ENCODE results near the gene KSR1.
"Not testable (repeated sequence)": the region's sequence is repeated elsewhere in the genome, so short reads cannot be mapped to it uniquely, and the experiment has no call there.

The KSR1 gene

DNA sequence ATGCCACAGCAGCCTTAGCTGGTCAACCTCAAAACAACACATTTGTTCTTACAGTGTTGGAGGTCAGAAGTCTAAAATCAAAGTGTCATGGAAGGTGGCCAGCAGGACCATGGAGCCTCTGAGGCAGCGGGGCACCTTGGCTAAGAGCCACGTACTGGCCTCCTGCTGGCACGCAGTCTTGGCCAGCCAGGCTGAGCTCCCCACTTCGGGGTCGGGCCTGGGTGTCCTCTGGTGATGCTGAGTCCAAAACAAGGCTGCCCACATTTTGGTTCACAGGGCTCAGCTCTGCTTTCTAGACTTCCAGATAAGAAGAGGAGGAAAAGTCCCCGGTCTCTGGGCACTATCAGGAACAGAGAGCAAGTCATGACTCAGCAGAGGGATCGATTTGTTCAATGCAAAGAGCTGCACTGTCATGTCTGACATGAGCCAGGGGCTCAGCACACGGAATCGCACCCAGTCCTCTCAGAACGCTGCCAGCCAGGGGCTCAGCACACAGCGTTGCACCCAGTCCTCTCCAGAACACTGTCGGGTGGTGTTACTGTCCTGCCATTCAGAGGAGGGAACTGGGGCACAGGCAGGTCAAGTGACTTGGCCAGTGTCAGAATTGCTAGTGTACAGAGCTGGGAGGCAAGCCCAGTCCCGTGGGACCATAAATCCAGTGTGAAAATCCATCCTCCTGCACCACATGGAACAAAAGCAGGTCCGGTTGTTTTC lies 177.2 kb downstream of the KSR1 start:
- no peak for DNase-seq (ENCODE audit: low read depth)

DNA sequence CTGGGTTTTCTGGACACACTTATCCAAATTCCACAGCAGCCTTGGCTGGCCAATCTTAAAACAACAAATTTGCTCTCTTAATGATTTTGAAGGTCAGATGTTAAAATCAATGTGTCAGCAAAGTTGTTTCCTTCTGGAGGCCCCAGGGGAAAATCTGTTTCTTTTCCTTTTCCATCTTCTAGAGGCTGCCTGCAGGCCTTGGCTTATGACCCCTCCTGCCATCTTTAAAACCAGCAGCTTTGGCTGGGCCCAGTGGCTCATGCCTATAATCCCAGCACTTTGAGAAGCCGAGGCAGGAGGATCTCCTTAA lies 177.7 kb downstream of the KSR1 start:
- DNase-seq (ENCODE audit: low read depth), result no peak

DNA sequence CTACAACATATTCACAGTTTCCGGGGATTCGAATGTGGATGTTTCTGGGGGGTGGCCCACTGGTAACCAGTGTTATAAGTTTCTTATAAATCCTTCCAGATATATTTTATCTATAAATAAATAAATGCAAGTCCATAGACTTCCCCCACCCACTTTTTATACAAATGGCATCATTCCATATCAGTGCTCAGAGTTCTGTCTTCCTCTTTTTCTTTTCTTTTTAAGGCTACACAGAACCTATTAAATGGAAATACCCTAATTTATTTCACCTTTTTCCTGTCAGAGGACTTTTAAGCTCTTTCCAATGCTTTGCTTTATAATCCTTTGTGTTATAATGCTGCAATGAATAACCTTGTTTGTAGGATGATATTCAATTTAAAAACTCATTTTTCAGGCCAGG lies 178.5 kb downstream of the KSR1 start:
- DNase-seq (ENCODE audit: low read depth), result no peak

DNA sequence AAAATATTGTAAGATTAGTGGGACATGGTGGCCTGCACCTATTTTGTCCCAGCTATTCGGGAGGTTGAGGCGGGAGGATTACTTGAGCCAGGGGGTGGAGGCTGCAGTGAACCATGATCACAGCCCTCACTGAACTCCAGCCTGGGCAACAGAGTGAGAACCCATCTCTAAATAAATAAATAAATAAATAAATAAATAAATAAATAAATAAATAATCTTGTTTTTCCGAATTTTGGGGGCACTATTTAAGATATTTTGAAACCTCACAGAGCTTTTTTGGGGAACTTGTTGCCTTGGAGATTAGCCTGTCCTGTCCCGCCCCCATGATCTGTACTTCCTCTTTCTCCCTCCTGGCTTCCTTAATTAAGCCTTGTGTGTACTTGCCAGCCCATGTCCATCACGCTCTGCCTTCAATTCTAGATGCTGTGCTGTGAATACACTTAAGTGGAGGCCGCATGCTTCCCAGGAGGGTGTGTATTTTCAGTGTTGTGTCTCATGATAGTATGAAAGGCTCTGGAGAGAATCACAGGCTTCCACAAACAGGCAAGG lies 179.1 kb downstream of the KSR1 start:
- DNase-seq (ENCODE audit: low read depth), result no peak

DNA sequence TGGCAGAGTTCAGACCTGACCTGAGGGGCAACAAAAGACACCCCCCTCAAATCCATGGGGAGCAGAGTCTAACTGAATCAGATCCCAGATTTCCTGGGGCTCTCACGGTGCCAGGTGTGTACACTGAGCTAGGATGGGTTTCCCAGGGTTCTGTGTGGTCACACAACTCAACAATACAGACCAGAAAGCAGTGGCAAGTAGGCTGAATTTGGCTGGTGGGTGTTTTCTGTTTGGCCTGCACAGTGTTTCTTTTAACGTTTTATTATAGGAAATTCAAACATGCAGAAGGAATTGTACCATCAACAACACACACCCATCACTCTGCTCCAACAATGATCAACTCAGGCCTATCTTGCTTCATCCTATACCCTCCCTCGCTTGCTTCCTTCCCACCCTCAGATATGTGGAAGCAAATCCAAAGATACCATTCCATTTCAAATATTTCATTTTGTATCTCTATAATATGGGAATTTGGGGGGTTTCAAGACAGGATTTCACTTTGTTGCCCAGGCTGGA lies 179.8 kb downstream of the KSR1 start:
- not testable (repeated sequence) for DNase-seq (ENCODE audit: low read depth)

DNA sequence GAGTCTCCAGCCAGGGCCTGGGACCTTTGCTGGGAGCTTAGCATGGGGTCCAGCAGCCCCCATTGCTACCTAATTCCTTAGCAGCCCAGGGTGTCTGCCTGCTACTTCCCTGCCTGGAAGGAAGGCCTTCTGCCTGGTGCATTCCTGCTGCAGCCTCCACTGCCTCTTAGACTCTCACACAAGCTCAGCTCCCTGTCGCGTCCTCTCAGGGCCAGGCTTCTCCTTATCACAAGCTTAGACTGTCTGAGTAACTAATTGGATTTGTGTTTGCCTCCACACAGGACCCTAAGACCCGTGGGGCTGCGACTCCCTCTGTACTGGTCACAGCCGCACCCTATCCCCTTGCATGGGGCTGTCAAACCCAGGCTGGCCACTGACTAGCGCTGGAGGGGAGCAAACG lies 181.6 kb downstream of the KSR1 start:
- not testable (repeated sequence) for DNase-seq (ENCODE audit: low read depth)

DNA sequence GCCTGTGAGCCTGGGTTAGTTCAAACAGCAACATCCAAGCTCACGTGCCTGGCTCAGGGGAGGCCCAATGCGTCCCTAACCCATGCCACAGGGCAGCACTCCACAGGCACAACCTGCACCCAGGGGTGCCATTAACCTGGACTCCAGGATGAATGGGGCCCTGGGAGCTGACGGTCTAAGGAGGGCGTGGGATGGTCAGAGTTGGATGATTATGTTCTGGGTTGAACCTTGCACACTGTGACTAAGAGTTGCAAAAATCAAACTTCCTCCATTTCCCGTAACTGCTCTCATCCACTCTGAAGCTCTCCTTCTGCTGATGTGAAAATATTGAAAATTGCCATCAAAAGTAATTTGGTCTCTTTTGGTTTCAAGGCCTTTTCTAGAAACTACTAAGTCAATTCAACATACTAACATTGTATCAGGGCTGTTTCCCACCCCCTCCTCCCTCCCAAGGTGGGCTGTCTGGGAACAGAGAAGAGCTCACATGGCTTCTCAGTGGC lies 182.2 kb downstream of the KSR1 start:
- not testable (repeated sequence) for DNase-seq (ENCODE audit: low read depth)

DNA sequence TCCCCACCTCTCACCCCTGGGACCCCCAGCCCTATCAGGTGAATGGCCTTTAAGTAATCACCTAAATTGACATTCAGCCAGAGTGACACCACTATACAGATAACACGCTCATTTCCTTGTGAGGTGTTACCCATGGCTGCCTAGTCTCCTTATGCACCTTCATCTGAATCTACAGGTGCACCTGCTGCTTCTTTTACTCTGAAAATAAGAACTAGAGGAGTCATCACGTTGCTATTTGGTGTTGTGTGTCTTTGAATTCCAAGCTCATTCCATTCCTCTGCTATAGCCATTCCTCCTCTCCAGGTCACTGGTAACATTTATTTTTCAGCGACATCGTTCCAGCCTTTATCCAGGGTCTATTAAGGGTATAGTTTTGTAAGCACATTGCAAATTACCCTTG lies 184.5 kb downstream of the KSR1 start:
- DNase-seq (ENCODE audit: low read depth), result no peak

DNA sequence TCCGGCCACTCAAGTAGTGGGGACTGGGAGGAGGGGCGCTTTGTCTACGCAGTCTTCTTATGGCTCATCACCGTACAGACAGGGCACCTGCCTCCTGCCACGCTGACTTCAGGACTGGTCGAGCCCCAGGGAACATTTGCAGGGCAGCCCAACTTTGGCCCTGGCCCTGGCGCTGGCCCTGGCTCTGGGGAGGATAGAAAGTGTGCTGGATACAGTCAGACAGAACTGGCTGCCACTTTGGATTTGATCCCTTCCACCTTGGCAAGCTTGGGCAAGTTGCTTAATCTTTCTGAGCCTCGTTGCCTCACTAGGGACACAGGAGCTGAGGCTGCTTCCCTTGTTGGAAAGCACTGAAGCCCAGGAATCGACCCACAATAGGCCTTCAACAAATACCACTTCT lies 188.3 kb downstream of the KSR1 start:
- no peak for DNase-seq (ENCODE audit: low read depth)

DNA sequence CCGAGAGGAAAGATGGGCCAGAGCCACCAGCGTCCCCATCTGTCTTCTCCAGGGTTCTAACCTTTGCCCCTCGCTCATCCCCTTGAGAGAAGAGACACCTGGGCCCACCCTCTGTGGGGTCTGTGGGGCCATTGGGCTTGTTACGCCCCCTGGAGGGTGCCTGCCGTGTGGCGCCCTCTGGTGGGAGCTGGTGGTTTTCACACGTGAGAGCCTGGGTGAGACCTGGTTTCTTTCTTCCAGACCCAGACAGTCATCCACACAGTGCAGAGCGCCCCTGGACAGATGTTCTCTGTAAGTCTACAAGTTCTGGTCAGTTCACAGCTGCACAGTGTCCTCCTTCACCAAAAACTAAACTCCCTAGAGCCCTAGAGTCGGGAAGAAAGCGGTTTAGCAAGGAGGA lies 189.4 kb downstream of the KSR1 start:
- not testable (repeated sequence) for DNase-seq (ENCODE audit: low read depth)

DNA sequence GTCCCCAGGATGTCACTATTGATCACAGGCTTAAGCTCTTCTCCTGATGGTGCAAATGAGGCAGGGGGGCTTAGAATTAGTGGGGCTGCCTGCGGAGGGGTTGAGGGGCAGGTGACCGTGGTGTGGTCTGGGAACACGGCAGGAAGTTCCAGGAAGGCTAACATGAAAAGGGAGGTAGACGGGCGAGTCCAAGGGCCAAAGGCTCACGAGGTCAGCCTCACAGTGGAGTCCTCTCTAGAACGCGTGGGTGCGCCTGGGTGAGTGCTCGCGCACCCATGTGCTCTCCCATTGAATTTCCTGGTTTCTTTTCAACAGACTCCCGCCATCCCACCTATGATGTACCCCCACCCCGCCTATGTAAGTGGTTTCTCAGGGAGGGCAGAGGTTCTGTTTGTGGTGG lies 190.0 kb downstream of the KSR1 start:
- no peak for DNase-seq (ENCODE audit: low read depth)

DNA sequence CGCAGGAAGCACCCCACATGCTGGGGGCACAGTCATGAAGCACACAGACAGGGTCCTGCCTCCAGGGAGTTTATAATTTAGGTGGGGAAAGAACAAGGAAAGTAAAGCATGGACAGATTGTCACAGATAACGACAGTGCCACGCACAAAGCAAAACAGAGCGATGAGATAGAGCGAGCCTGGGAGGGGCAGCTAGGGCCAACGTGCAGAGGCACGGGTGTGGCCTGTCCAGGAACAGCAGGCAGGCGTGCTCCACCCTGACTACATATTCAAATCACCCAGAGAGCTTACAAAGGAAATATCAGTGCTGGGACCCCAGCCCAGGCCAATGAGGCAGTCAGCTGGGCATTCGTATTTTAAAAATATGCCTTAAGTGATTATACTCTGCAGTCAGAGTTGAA lies 191.5 kb downstream of the KSR1 start:
- DNase-seq (ENCODE audit: low read depth), result no peak

DNA sequence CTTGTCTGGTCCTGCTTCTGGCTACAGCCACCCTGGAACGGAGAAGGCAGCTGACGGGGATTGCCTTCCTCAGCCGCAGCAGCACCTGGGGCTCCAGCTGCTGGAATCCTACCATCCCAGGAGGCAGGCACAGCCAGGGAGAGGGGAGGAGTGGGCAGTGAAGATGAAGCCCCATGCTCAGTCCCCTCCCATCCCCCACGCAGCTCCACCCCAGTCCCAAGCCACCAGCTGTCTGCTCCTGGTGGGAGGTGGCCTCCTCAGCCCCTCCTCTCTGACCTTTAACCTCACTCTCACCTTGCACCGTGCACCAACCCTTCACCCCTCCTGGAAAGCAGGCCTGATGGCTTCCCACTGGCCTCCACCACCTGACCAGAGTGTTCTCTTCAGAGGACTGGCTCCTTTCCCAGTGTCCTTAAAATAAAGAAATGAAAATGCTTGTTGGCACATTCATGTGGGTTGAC lies 192.9 kb downstream of the KSR1 start:
- DNase-seq (ENCODE audit: low read depth), result not testable (repeated sequence)

DNA sequence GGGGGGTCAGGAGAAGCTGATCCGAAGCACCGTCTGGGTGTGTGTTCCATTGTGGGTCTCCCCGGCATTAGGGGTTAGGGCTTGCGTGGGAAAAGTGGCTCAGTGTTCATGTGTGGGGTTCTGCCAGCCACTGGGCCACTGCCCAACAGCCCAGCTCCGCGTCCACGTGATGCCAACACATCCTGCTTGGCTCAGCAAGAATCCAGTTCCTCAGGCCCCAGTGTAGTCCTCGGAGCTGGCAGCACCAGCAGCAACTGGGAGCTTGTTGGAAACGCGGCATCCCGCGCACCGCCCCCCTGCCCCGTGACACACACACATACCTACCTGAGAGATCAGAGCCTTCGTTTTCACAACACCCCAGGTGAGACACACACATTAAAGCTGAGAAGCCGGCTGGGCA lies 193.7 kb downstream of the KSR1 start:
- DNase-seq (ENCODE audit: low read depth), result no peak

DNA sequence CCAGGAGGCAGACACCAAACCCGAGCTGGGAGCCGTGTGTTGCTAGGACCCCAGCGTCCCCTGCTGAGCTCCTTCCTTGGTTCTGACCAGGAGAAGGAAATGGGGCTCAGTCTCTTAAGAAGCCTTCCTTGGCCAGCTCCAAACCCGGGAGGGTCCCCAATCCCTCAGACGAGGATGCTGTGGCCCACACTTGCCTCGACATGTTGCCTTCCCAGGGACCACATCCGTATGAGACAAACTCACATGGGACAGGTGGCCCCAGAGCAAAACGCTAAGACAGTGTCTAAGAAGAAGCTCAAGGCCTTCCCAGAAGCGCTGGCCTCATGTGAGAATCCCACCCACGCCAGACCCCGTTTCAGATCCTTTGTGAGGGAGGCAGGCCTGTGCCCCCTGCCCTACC lies 194.6 kb downstream of the KSR1 start:
- no peak for DNase-seq (ENCODE audit: low read depth)

DNA sequence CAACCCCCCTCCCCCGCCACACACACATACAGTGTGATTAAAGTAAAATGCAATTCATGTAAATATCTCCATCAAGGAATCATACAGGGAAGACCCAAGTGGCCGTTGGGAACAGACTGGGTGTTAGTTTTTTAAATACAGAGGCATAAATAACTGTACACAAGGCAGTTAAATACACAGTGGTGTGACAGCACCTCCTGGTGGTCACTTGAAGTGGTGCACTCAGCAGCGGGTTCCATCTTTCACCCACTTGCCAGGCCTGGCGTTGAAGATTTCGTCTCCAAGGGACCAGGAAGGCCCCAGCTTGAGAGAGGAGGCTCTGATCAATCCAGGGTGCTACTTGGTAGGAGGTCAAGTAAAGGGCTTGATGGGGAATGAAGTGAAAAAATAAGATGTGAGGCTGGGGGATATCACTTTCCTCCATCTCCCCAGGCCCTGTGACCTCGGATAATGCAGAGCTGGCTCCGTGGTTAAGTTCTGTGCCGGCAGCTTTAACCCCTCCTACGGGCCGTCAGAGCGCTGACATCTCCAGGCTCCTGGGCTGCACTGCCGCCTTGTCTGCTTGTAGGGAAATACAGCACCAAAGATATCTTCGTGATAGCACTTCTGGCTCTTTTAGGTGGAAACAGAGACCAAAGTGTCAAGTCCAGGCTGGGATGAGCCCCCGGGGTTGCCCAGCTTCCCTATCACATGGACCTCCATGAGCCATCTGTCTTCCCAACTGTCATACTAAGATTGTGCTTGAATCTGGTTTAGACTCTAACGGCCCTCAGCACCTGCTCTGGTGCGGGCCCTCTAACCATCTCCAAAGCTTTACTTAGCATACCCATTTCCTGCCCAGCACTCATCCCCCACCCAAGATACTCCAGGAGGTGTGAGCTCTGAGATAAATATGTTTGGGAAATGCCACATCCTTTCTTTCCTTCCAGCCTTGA lies 195.4 kb downstream of the KSR1 start:
- no peak for DNase-seq (ENCODE audit: low read depth)

DNA sequence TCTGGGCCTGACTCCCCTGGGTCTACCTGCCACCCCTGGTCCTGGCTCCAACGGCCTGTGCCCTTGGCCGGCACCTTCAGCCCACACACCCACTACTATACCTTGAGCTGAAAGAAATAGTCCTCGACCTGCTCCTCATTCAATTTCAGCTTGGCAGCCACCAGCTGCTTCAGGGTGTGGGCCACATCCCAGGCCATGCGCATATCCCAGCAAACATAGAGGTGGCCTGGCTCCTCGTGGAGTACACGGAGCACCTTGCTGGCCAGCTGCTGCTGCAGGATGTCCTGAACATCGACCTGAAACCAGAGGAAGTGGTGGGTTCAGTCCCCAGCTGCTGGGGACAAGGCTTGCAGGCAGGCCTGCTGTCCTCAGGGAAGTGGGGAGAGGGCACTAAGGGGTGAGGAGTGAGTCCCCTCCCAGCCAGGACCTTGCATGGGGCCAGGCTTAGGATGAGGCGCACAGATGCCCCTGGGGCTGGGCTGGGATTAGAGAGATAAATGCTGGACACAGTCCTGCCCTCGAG lies 197.3 kb downstream of the KSR1 start:
- DNase-seq (ENCODE audit: low read depth), result not testable (repeated sequence)

DNA sequence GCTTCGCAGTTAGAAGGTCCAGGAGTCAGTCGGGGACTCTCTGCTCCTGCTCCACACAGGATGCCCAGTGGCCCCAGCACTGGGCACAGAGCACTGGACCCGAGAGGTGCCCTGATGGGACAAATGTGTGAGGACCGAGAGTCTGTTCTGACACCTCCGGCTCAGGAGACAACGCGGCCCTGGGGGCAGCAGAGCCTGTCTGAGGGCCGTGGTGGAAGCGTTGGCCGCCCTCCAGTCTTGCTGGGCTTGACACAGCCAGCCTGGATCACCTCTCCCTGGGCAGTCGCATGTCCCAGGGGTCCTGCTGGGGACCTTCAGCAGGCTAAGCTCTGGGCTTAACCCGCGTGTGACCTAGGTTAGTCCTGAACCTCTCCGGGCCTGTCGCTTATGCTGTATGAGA lies 197.9 kb downstream of the KSR1 start:
- DNase-seq (ENCODE audit: low read depth), result no peak

DNA sequence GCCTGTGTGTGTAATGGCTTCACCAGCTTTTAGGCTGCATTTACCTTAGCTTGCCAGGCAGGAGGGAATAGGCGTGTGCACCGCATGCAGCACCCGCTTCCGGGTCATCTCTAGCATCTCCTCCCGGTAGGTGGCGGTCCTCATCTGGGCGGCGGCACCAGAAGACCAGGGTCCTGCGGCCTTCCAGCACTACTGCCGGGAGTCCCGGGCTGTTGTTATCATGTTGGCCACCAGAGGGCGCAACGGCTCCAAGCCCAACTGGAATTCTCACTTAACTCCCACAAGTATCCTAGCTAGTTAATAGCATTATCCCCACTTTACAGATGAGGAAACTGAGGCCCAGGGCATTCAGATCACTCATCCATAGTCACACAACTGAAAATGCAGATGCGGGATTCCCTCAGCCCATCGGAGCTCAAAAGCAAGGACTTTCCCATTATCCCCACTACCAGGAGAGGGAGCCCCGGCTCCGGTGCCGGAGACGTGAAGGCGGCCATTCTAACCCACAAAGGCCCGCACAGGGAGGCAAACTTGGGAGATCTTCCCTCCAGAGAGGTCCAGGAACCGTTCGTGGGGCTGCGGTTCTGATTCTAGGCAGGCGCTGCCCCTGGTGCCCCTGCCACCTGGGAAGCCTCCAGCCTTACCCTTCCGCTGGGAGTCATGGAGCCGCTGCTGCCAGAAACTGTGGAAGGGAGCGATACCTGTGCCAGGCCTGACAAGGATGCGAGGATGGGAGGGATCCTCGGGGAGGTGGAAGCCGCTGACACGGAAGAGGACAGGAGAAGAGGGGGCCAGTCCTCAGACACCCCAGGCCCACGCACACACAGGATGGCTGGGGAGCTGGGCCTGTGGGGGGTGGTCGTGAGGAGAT lies 198.6 kb downstream of the KSR1 start:
- no peak for DNase-seq (ENCODE audit: low read depth)

DNA sequence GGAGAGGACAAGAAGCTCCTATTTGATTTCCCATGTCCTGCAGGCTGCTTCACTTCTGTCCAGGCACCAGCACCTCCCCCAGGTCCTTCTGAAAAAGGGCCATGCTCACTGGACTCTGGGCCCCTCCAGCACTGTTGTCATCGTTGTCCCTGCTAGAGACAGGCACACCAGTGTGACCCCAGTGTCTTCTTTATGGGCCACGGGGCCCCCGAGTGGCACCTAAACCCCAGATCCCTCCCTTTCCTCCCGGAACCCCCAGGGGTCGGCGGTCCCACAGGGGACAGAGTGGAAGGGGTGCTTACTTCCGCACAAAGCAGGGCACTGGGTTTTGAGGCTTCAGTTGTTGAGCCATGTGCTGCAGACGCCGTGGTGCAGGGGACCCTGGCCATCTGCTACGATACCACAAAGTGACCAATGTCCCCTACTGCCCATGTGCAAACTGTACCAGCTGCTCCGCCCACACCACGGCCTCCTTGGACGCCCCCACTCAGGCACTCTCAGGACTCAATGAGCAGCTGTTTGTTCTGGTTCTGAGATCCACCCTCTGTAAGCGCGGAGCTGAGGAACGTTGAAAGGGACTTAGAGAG lies 199.4 kb downstream of the KSR1 start:
- DNase-seq (ENCODE audit: low read depth), result not testable (repeated sequence)

DNA sequence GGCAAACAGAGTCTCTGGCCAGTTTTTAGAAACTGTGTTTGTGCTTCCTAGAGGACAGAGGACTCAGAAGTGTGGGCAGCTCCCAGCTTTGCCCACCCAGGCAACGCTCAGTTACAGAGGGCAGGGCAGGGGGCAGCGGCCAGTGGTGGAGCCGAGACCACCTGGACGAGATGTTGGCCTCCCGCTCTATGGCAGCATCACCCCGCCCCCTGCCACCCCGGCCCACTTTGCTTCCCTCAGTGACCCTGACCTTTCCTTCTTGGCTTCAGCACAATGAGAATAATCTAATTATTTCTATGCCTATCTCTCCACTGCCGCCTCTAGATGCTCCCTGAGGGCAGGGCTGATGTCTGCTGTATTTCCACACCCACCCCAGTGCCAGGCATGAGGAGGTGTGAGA lies 200.4 kb downstream of the KSR1 start:
- not testable (repeated sequence) for DNase-seq (ENCODE audit: low read depth)

Data from non-pigmented ciliary epithelial cell (primary cell).